RWPE2 (cell line): ENCODE data around the gene CFAP300.
A peak's percentile ranks its signal among the peaks of the same experiment; 100 is the strongest.

ENCODE experiments used
- ATAC-seq: fragments of 200-7000 bp; cut with Tn5 transposase; 3 replicates; pipeline ENCODE4 v1.9.1; 2021; ENCODE audit warnings: low read depth
- DNase-seq: peaks from one replicate; pipeline ENCODE4 v3.0.0-alpha.2; 2020; ENCODE audit warnings: low spot score
- H3K27ac ChIP-seq: fragments of 450-650 bp; 2 replicates; pipeline ENCODE4 v1.5.1; 2017; ENCODE audit warnings: mild to moderate bottlenecking; ENCODE audit not compliant: poor library complexity, severe bottlenecking
- H3K27me3 ChIP-seq: fragments of 250-450 bp; sonication (Bioruptor Pico); 2 replicates; pipeline ENCODE4 v1.5.1; 2021; ENCODE audit warnings: mild to moderate bottlenecking, moderate library complexity; ENCODE audit not compliant: insufficient read depth, poor library complexity, severe bottlenecking
- H3K36me3 ChIP-seq: fragments of 250-450 bp; sonication (Bioruptor Pico); 2 replicates; pipeline ENCODE4 v1.5.1; 2020; ENCODE audit warnings: low read depth, mild to moderate bottlenecking, moderate library complexity
- H3K4me1 ChIP-seq: fragments of 250-450 bp; sonication (Bioruptor Pico); 2 replicates; pipeline ENCODE4 v1.5.1; 2021; ENCODE audit warnings: mild to moderate bottlenecking, moderate library complexity; ENCODE audit not compliant: insufficient read depth, poor library complexity, severe bottlenecking
- H3K4me3 ChIP-seq: fragments of 250-450 bp; sonication (Bioruptor Pico); 2 replicates; pipeline ENCODE4 v1.5.1; 2021; ENCODE audit warnings: mild to moderate bottlenecking, moderate library complexity; ENCODE audit not compliant: severe bottlenecking
- H3K9me3 ChIP-seq: fragments of 250-450 bp; sonication (Bioruptor Pico); 2 replicates; pipeline ENCODE4 v1.5.1; 2021; ENCODE audit warnings: mild to moderate bottlenecking, moderate library complexity; ENCODE audit not compliant: severe bottlenecking
- TF ChIP-seq, protein P1 (sequence below): fragments of 450-650 bp; IDR thresholded peaks from one replicate; pipeline ENCODE4 v1.5.1; 2017; ENCODE audit warnings: mild to moderate bottlenecking, moderate library complexity; ENCODE audit not compliant: poor library complexity, severe bottlenecking

CFAP300 gene

DNA sequence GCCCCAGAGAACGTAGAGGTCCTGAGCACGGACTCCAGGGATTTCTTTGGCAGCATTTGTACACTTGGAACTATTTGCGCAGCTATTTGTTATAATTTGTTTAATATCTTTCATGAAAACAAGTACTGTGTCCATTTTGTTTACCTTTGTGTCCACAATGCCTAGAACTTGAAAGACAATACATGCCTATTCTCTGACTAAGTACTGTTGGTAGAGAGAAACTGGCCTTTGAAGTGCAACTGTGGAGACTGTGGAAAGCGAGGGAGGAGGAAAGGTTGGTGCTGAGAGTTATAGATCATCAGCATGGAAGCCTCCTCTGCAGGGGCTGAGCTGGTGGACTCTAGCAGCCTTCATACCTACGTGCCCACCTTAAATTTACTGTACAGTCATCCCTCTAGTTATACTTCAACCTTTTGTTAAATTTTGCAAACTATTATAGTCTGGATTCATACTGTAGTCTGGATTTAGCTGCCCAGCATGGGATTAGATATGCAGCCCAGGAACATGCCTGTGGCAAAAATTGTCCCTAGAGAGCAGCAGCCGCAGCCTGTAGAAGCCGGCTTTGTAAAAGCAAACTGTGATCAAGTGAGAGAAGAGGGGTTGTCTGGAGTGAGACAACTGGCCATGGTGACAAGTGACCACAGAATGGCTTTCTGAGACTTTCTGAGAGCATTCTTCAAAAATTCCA lies 38.8 kb downstream of the CFAP300 start:
- no peak overlapping the region for H3K4me3 ChIP-seq
- H3K27ac ChIP-seq, result no peak overlapping the region
- H3K4me1 ChIP-seq, result no peaks in the 10 kb centered on the region
- DNase-seq (no peak), ATAC-seq (0 out of 3 replicates have a peak, but pooled peaks have one; percentile 48)
- H3K27me3 ChIP-seq, result no peaks in the 10 kb centered on the region
- no peaks in the 10 kb centered on the region for H3K9me3 ChIP-seq
- H3K36me3 ChIP-seq, result no peaks in the 10 kb centered on the region
- TF ChIP-seq, protein P1, sequence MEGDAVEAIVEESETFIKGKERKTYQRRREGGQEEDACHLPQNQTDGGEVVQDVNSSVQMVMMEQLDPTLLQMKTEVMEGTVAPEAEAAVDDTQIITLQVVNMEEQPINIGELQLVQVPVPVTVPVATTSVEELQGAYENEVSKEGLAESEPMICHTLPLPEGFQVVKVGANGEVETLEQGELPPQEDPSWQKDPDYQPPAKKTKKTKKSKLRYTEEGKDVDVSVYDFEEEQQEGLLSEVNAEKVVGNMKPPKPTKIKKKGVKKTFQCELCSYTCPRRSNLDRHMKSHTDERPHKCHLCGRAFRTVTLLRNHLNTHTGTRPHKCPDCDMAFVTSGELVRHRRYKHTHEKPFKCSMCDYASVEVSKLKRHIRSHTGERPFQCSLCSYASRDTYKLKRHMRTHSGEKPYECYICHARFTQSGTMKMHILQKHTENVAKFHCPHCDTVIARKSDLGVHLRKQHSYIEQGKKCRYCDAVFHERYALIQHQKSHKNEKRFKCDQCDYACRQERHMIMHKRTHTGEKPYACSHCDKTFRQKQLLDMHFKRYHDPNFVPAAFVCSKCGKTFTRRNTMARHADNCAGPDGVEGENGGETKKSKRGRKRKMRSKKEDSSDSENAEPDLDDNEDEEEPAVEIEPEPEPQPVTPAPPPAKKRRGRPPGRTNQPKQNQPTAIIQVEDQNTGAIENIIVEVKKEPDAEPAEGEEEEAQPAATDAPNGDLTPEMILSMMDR, result no peak

DNA sequence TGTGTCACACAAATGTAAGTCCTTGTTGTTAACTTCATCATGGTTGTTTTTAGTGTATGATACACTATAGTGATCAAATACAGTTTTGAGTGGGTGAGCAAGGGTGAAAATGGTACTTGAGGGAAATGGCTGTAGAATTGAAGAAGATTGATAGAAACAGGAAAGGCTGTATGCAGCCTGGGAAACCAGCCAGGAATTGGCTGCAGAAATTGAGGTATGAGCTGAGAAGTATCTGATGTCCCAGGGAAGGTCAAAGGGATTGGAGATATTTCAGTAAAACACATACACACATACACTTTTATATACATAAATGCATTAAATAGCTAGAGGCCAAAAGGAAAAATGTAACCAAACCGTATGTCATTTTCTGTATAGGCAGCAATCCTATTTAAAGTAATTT lies 49.9 kb downstream of the CFAP300 start:
- Histone ChIP-seq H3K9me3 (no peaks in the 10 kb centered on the region), H3K4me1 (no peaks in the 10 kb centered on the region), H3K4me3 (no peak overlapping the region), H3K27me3 (no peaks in the 10 kb centered on the region), H3K27ac (no peak overlapping the region), H3K36me3 (no peaks in the 10 kb centered on the region)
- DNase-seq (no peak), ATAC-seq (no peak)
- TF ChIP-seq, protein P1, result no peak

DNA sequence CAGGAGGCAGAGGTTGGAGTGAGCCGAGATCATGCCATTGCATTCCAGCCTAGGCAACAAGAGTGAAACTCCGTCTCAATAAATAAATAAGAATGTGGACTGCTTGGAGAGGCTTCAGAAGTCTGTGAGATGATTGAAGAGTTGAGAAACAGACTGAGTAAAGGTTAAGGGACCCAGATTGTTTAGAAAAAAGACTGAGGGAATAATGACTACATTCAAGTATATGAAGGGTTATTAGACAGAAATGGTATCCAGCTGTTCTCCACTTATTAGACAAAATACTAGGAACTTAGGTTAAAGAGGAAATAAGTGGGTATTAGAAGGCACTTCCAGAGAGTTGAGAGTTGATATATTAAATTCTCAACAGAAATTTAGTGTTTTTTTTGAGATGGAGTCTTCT lies 52.5 kb downstream of the CFAP300 start:
- TF ChIP-seq, protein P1, result no peak
- H3K36me3 ChIP-seq, result no peaks in the 10 kb centered on the region
- no peaks in the 10 kb centered on the region for H3K27me3 ChIP-seq
- H3K4me1 ChIP-seq, result no peaks in the 10 kb centered on the region
- no peaks in the 10 kb centered on the region for H3K9me3 ChIP-seq
- H3K27ac ChIP-seq, result no peak overlapping the region
- no peak overlapping the region for H3K4me3 ChIP-seq
- DNase-seq (no peak), ATAC-seq (no peak)

DNA sequence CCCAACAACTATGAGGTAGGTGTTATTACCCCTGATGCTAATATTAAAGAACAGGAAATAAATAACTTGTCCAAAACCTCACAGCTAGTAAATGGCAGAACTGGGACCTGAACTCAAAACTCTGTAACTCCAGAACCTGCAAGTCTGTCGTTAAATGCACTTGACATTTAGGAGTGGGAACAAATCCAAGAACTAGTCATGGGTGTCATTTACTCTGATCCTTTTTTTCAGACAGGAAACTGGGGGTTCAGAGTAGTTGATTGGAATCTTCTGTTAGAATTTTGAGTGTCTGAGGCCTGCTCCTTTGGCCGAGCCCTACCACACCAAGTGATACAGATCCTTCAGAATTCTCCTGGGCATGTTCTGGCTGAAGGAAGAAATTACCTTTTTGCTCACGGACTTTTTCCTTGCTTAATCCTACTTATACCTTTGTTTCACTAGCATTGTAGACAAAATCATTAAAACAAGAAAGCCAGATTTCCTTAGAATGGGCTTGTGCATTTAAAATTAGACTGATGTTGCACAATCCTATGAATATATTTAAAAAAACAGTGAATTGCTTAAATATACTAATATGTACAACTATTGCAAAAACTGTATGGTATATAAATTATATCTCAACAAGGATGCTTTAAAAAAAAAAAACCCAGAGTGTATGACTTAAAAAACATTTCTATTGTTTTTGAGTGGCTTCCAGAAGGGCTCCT lies 61.6 kb downstream of the CFAP300 start:
- ATAC-seq, result no peak
- DNase-seq, result no peak
- peaks cover 7% of the 10 kb centered on the region; the same call in 1 of the 2 replicates for H3K36me3 ChIP-seq
- no peaks in the 10 kb centered on the region for H3K9me3 ChIP-seq
- peak overlapping the region; percentile 98 for H3K27ac ChIP-seq
- H3K4me1 ChIP-seq, result peaks cover 14% of the 10 kb centered on the region
- TF ChIP-seq, protein P1, result no peak
- no peak overlapping the region for H3K4me3 ChIP-seq
- no peaks in the 10 kb centered on the region for H3K27me3 ChIP-seq
